ENCODE measurements around the gene BHLHE40. TPM values are rescaled to one million over a fixed set of nuclear protein-coding genes. Genes with fewer than 3 reads are reported as not detected.
A peak's percentile ranks its signal among the peaks of the same experiment; 100 is the strongest.

Gene BHLHE40
- total RNA-seq, 1 experiment from 2014 or later, result 81.6 TPM

GRCh38 chr3:4976109-4976508 is 3.1 kb upstream of the BHLHE40 start:
- ATAC-seq (peak; percentile 37), DNase-seq (ENCODE audit: low read depth, low spot score) (peak; percentile 87)
- intact Hi-C loops (cut with micrococcal nuclease), result loop anchor here (1.0 to 5.0 kb wide), 6 partner anchors 82 to 319 kb away; partner anchors contain the start of gene EDEM1
- no TSS peak for BruUV-seq (replicated peaks)
- Histone ChIP-seq H3K36me3 (ENCODE audit: control insufficient read depth in 1 of 2, insufficient read depth in 2 of 2, low read length in 2 of 2) (peaks cover 0 to 4% of the 10 kb centered on the region in 2 experiments; a peak in 1 of 4 replicates), H3K27ac (ENCODE audit: low read depth, low read length) (no peak overlapping the region), H3K4me2 (ENCODE audit: low read length) (peak overlapping the region; percentile 90), H3K4me3 (replicated peaks in 1 of 2; ENCODE audit: low read depth in 1 of 2, low read length in 2 of 2) (no peak overlapping the region), H2AFZ (ENCODE audit: low read depth, low read length, poor library complexity, severe bottlenecking) (peak overlapping the region; percentile 55), H3K9ac (ENCODE audit: low read length) (no peak overlapping the region), H4K20me1 (ENCODE audit: insufficient read depth) (no peaks in the 10 kb centered on the region), H3K9me3 (ENCODE audit: control insufficient read depth in 1 of 2, insufficient read depth in 1 of 2, low read depth in 1 of 2, low read length in 2 of 2) (no peaks in the 10 kb centered on the region), H3K79me2 (ENCODE audit: insufficient read depth, low read length) (peaks cover 14% of the 10 kb centered on the region; the same call in 1 of the 2 replicates), H3K27me3 (ENCODE audit: insufficient read depth, low read length) (no peaks in the 10 kb centered on the region), H3K9me2 (ENCODE audit: insufficient read depth) (no peaks in the 10 kb centered on the region), H3K4me1 (ENCODE audit: control insufficient read depth in 1 of 2, insufficient read depth in 2 of 2, low read length in 2 of 2) (peaks cover 25 to 41% of the 10 kb centered on the region in 2 experiments)
- POLR2A ChIA-PET, result interaction anchor here (0.9 to 2.5 kb wide), 8 partner anchors 9 to 265 kb away, joined by 3 to 10 read pairs (median 4); no protein-coding TSS in a partner anchor
- RAD21 ChIA-PET (ENCODE audit: low non-redundant PET in 1 of 2, low total read pairs in 2 of 2, uncharacterized antibody in 2 of 2, unreplicated experiment in 2 of 2), result interaction anchor here (0.6 to 3.0 kb wide), 9 partner anchors 14 to 265 kb away, joined by 3 to 12 read pairs (median 7); no protein-coding TSS in a partner anchor
- CTCF ChIA-PET, result interaction anchor here (0.6 to 4.7 kb wide), 29 partner anchors 9 to 625 kb away, joined by 3 to 59 read pairs (median 4); no protein-coding TSS in a partner anchor
- TF ChIP-seq YY1 (IDR thresholded peaks at IDR 0.05; ENCODE audit: extremely low read depth, insufficient replicate concordance, low read depth, low read length) (peak; percentile 86), EGR1 (IDR thresholded peaks at IDR 0.05; ENCODE audit: low read depth) (no peak), CTCF (IDR thresholded peaks at IDR 0.05 in 2 of 3, conservative IDR thresholded peaks at IDR 0.05 in 1 of 3; ENCODE audit: borderline replicate concordance in 1 of 3, insufficient read depth in 1 of 3, low read depth in 2 of 3, low read length in 2 of 3) (peak in 2 of 3 experiments; percentile 85 to 87; a peak in 4 of 6 replicates), TCF7L2 (IDR thresholded peaks at IDR 0.05; ENCODE audit: borderline replicate concordance, extremely low read depth, insufficient read depth, insufficient read length) (peak; percentile 15)

Data from HCT116 (cell line).